ENCODE results near the gene KNSTRN. TPM values are rescaled to one million over a fixed set of nuclear protein-coding genes. Genes with fewer than 3 reads are reported as not detected.

Gene KNSTRN
- total and polyA plus RNA-seq, 4 donors, result 7.5 to 16.6 (median 14.0) TPM

- TF ChIP-seq, protein P1, sequence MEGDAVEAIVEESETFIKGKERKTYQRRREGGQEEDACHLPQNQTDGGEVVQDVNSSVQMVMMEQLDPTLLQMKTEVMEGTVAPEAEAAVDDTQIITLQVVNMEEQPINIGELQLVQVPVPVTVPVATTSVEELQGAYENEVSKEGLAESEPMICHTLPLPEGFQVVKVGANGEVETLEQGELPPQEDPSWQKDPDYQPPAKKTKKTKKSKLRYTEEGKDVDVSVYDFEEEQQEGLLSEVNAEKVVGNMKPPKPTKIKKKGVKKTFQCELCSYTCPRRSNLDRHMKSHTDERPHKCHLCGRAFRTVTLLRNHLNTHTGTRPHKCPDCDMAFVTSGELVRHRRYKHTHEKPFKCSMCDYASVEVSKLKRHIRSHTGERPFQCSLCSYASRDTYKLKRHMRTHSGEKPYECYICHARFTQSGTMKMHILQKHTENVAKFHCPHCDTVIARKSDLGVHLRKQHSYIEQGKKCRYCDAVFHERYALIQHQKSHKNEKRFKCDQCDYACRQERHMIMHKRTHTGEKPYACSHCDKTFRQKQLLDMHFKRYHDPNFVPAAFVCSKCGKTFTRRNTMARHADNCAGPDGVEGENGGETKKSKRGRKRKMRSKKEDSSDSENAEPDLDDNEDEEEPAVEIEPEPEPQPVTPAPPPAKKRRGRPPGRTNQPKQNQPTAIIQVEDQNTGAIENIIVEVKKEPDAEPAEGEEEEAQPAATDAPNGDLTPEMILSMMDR (IDR thresholded peaks at IDR 0.05; ENCODE audit: control extremely low read depth, extremely low read depth), result no peak
- no peak overlapping the region for H3K9ac ChIP-seq (ENCODE audit: insufficient read depth in 1 of 2, low read length in 2 of 2)
- no peak overlapping the region for H3K27ac ChIP-seq (ENCODE audit: low read depth in 1 of 2, low read length in 1 of 2)
- no peak for DNase-seq
- H3K36me3 ChIP-seq (ENCODE audit: control insufficient read depth in 4 of 4, insufficient read depth in 4 of 4, low read length in 4 of 4), result no peaks in the 10 kb centered on the region
- no peaks in the 10 kb centered on the region for H3K9me3 ChIP-seq (ENCODE audit: control insufficient read depth in 4 of 4, insufficient read depth in 3 of 4, low read length in 3 of 4)
- H3K4me1 ChIP-seq (ENCODE audit: control insufficient read depth in 5 of 5, insufficient read depth in 5 of 5, low read length in 5 of 5), result peaks cover 0 to 3% (median 0%) of the 10 kb centered on the region in 5 donors
- no peaks in the 10 kb centered on the region for H3K27me3 ChIP-seq (ENCODE audit: control insufficient read depth in 3 of 3, insufficient read depth in 3 of 3, low read length in 2 of 3)
- ATAC-seq (ENCODE audit: insufficient read depth, low FRiP score), result no peak
- no peak overlapping the region for H3K4me3 ChIP-seq
- WGBS, 2 donors, result 80 to 82% methylated on average over 7 of the region's 7 CpGs
Measured at GRCh38 chr15:40399370-40399769, 16.8 kb downstream of the KNSTRN start.

GRCh38 chr15:40405501-40406381 lies 23.2 kb downstream of the KNSTRN start, which contains the start of gene IVD:
Gene IVD, plus strand, starts transcription at chr15:40405795. Its CDS starts 33 bp downstream, at chr15:40405828.
- DNase-seq, result peak; percentile 96 to 98 (median 96)
- Histone ChIP-seq H3K4me3 (peak within 1 kb of the TSS; percentile 89), H3K27ac (ENCODE audit: low read depth in 1 of 2, low read length in 1 of 2) (peak within 1 kb of the TSS; percentile 58 to 85), H3K9me3 (ENCODE audit: control insufficient read depth in 4 of 4, insufficient read depth in 3 of 4, low read length in 3 of 4) (no peaks in the 10 kb centered on the region), H3K9ac (ENCODE audit: insufficient read depth in 1 of 2, low read length in 2 of 2) (peak within 1 kb of the TSS; percentile 49 to 82), H3K27me3 (ENCODE audit: control insufficient read depth in 3 of 3, insufficient read depth in 3 of 3, low read length in 2 of 3) (no peaks in the 10 kb centered on the region), H3K4me1 (ENCODE audit: control insufficient read depth in 5 of 5, insufficient read depth in 5 of 5, low read length in 5 of 5) (peaks cover 0 to 16% (median 3%) of the 10 kb centered on the region in 5 donors), H3K36me3 (ENCODE audit: control insufficient read depth in 4 of 4, insufficient read depth in 4 of 4, low read length in 4 of 4) (peaks cover 2 to 20% (median 9%) of the 10 kb centered on the region in 4 donors)
- ATAC-seq (ENCODE audit: insufficient read depth, low FRiP score), result peak; percentile 97
- TF ChIP-seq, protein P1 (IDR thresholded peaks at IDR 0.05; ENCODE audit: control extremely low read depth, extremely low read depth), result no peak
- 1% methylated on average over 52 to 54 of the region's 54 CpGs for WGBS, 2 donors

- H3K4me1 ChIP-seq (ENCODE audit: control insufficient read depth in 5 of 5, insufficient read depth in 5 of 5, low read length in 5 of 5), result peaks cover 0 to 16% (median 3%) of the 10 kb centered on the region in 5 donors
- no peak overlapping the region for H3K4me3 ChIP-seq
- WGBS, 2 donors, result 86 to 88% methylated on average over 8 of the region's 8 CpGs
- H3K9ac ChIP-seq (ENCODE audit: insufficient read depth in 1 of 2, low read length in 2 of 2), result no peak overlapping the region
- peaks cover 8 to 24% (median 18%) of the 10 kb centered on the region in 4 donors for H3K36me3 ChIP-seq (ENCODE audit: control insufficient read depth in 4 of 4, insufficient read depth in 4 of 4, low read length in 4 of 4)
- ATAC-seq (ENCODE audit: insufficient read depth, low FRiP score) (no peak), DNase-seq (no peak)
- TF ChIP-seq, protein P1 (IDR thresholded peaks at IDR 0.05; ENCODE audit: control extremely low read depth, extremely low read depth), result no peak
- H3K27me3 ChIP-seq (ENCODE audit: control insufficient read depth in 3 of 3, insufficient read depth in 3 of 3, low read length in 2 of 3), result no peaks in the 10 kb centered on the region
- H3K9me3 ChIP-seq (ENCODE audit: control insufficient read depth in 4 of 4, insufficient read depth in 3 of 4, low read length in 3 of 4), result no peaks in the 10 kb centered on the region
- no peak overlapping the region for H3K27ac ChIP-seq (ENCODE audit: low read depth in 1 of 2, low read length in 1 of 2)
Measured at GRCh38 chr15:40407330-40407990, 24.9 kb downstream of the KNSTRN start.

Measured in lung (tissue), 12 donors.